Memory B cell (primary cell): ENCODE results near the gene DOCK9.

ENCODE experiments used
- ATAC-seq: fragments of 150-1000 bp; cut with Tn5 transposase; 2 replicates; pipeline ENCODE4 v1.10.0; 2021; ENCODE audit warnings: low read depth, mild to moderate bottlenecking, moderate library complexity
- DNase-seq, 2 donors: peaks; one replicate each; pipeline ENCODE4 v3.0.0; 2022; ENCODE audit warnings: low spot score in 2 of 2
- H3K27ac Mint-ChIP-seq: one replicate; pipeline ENCODE4 v1.8.0; 2022; ENCODE audit warnings: mild to moderate bottlenecking, moderate library complexity, mixed read lengths
- H3K27me3 Mint-ChIP-seq: one replicate; pipeline ENCODE4 v1.8.0; 2022; ENCODE audit warnings: mixed read lengths
- H3K36me3 Mint-ChIP-seq: one replicate; pipeline ENCODE4 v1.8.0; 2022; ENCODE audit warnings: mild to moderate bottlenecking, mixed read lengths
- H3K4me1 Mint-ChIP-seq: one replicate; pipeline ENCODE4 v1.8.0; 2022; ENCODE audit warnings: mixed read lengths
- H3K4me3 Mint-ChIP-seq: one replicate; pipeline ENCODE4 v1.8.0; 2022; ENCODE audit warnings: mild to moderate bottlenecking, moderate library complexity, mixed read lengths
- H3K9me3 Mint-ChIP-seq: one replicate; pipeline ENCODE4 v1.8.0; 2022; ENCODE audit warnings: mixed read lengths

The DOCK9 gene, protein sequence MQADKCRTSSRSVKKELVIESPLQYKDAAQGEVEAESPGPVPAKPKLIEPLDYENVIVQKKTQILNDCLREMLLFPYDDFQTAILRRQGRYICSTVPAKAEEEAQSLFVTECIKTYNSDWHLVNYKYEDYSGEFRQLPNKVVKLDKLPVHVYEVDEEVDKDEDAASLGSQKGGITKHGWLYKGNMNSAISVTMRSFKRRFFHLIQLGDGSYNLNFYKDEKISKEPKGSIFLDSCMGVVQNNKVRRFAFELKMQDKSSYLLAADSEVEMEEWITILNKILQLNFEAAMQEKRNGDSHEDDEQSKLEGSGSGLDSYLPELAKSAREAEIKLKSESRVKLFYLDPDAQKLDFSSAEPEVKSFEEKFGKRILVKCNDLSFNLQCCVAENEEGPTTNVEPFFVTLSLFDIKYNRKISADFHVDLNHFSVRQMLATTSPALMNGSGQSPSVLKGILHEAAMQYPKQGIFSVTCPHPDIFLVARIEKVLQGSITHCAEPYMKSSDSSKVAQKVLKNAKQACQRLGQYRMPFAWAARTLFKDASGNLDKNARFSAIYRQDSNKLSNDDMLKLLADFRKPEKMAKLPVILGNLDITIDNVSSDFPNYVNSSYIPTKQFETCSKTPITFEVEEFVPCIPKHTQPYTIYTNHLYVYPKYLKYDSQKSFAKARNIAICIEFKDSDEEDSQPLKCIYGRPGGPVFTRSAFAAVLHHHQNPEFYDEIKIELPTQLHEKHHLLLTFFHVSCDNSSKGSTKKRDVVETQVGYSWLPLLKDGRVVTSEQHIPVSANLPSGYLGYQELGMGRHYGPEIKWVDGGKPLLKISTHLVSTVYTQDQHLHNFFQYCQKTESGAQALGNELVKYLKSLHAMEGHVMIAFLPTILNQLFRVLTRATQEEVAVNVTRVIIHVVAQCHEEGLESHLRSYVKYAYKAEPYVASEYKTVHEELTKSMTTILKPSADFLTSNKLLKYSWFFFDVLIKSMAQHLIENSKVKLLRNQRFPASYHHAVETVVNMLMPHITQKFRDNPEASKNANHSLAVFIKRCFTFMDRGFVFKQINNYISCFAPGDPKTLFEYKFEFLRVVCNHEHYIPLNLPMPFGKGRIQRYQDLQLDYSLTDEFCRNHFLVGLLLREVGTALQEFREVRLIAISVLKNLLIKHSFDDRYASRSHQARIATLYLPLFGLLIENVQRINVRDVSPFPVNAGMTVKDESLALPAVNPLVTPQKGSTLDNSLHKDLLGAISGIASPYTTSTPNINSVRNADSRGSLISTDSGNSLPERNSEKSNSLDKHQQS (N-terminal part only)

DNA sequence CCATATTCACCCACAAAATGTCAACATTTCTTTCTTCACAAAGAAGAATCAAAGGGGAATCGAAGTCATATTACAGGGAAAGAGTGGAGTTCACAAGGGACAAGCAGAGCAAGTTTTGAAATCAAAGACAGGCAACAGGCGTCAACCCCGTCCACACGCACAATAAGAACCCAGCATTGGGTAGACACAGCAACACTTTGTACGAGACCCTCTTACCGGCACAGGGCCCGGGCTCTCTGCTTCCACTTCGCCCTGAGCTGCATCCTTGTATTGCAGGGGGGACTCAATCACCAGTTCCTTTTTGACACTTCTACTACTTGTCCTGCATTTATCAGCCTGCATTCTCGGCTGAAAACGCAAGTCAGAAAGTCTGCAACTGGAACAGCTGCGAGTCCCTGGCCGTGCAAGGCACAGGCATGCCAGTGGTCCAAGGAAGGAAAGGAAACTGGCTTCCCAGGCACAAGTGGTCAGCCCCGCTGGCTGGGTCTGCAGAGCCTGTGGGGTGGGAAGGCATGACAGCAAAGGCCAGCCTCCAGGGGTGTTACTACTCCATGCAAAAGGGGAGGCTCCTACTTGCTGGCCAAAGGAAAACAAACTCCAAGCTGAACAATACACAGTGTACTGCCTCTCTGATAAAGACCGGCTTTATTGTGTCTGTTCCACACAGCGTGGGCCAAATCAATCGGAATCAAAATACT lies at the start of gene DOCK9:
TSS of gene DOCK9 (minus strand) at position 497 of the 698 bp plus-strand sequence. CDS start at position 342, 155 bp downstream.
- H3K9me3 Mint-ChIP-seq: no peaks in the 10 kb centered on the region

GRCh38 chr13:99027260-99027659 lies 49.4 kb upstream of the DOCK9 start:
- peaks cover 6% of the 10 kb centered on the region for H3K36me3 Mint-ChIP-seq
- ATAC-seq: no peak
- H3K27ac Mint-ChIP-seq: no peak overlapping the region
- H3K4me1 Mint-ChIP-seq: peaks cover 9% of the 10 kb centered on the region
- no peak overlapping the region for H3K4me3 Mint-ChIP-seq
- no peak for DNase-seq
- peaks cover 5% of the 10 kb centered on the region for H3K9me3 Mint-ChIP-seq
- H3K27me3 Mint-ChIP-seq: peaks cover 1% of the 10 kb centered on the region

More for the DNA sequence above, at the start of gene DOCK9:
- no peak within 1 kb of the TSS for H3K27ac Mint-ChIP-seq
- peaks cover 5% of the 10 kb centered on the region for H3K36me3 Mint-ChIP-seq
- DNase-seq (no peak), ATAC-seq (no peak)
- H3K4me1 Mint-ChIP-seq: peaks cover 20% of the 10 kb centered on the region
- no peak within 1 kb of the TSS for H3K4me3 Mint-ChIP-seq
- H3K27me3 Mint-ChIP-seq: no peaks in the 10 kb centered on the region

DNA sequence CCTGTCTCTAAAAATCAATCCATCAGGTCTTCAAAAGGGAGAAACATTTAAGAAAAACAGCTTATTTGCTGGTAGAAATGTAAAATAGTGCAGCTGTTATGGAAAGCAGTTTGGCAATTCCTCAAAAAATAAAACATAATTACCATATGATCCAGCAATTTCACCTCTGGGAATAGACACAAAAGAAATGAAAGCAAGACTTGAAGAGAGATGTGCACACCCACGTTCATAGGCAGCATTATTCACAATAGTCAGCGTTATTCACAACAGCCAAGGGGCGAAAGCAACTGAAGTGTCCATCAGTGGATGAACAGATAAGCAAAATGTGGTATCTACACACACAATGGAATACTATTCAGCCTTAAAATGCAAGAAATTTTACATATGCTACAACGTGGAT lies 45.1 kb upstream of the DOCK9 start:
- H3K27me3 Mint-ChIP-seq: peaks cover 1% of the 10 kb centered on the region
- no peak for ATAC-seq
- H3K4me1 Mint-ChIP-seq: peaks cover 12% of the 10 kb centered on the region
- H3K9me3 Mint-ChIP-seq: no peaks in the 10 kb centered on the region
- no peak overlapping the region for H3K4me3 Mint-ChIP-seq
- H3K27ac Mint-ChIP-seq: no peak overlapping the region
- no peak for DNase-seq
- peaks cover 4% of the 10 kb centered on the region for H3K36me3 Mint-ChIP-seq

DNA sequence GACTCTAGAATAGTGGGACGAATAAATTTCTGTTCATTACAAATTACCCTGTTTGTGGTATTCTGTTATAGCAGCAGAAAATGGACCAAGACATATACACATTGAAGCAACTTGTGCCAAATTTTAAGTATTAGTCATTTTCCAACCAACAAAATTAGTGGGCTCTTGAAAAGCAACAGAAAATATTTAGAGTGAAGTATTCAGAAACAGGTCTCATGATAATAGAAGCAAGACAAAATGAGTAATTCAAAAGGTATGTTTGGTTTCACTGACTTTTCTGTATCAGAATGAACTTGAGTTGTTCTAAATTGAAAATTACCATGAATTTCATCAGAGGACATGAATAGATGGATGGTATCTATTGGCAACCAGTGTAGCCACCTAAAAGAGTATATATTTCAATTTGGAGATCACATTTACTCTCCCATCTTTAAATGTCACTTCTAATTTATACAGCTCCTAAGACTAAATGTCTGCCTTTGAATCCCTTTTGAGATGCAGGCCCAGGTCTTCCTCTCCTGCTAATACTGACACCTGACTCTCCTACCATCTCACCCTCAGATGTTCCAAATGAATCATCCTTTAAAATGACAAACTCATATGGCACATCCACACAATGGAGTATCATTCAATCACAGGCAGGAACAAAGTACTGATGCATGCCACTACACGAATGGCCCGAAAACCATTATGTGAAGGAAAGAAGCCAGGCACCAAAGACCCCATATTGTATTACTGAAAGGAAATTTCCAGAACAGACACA lies 40.7 kb upstream of the DOCK9 start:
- Mint-ChIP-seq H3K4me1 (peaks cover 9% of the 10 kb centered on the region), H3K27ac (no peak overlapping the region), H3K4me3 (no peak overlapping the region), H3K27me3 (no peaks in the 10 kb centered on the region), H3K9me3 (no peaks in the 10 kb centered on the region), H3K36me3 (peaks cover 2% of the 10 kb centered on the region)
- ATAC-seq (no peak), DNase-seq (no peak)

- Mint-ChIP-seq H3K36me3 (peaks cover 2% of the 10 kb centered on the region), H3K4me3 (no peak overlapping the region), H3K27me3 (no peaks in the 10 kb centered on the region), H3K27ac (no peak overlapping the region), H3K9me3 (no peaks in the 10 kb centered on the region), H3K4me1 (peaks cover 3% of the 10 kb centered on the region)
- ATAC-seq: no peak
- DNase-seq: no peak
These were observed 38.0 kb upstream of the DOCK9 start for GRCh38 chr13:99015606-99016490.

DNA sequence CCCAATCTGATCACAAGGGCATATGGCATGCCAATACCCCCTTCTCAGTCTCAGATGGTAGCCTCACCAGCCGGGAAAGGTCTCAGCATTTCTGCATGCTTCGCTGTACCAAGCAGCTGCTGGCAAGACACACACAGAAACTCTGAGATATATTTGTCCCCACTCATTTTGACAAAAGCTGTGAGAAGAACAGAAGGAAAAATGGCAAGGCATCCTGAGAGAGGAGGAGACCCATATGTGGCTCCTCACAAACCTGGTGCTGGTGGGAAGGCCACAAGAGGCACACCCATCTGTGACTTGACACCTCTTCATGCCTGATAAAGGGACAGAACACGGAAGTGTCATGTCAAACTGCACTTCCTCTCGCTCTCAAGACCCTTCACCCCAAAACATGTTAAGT lies 36.7 kb upstream of the DOCK9 start:
- Mint-ChIP-seq H3K27ac (no peak overlapping the region), H3K36me3 (peaks cover 2% of the 10 kb centered on the region), H3K4me1 (peaks cover 5% of the 10 kb centered on the region)

DNA sequence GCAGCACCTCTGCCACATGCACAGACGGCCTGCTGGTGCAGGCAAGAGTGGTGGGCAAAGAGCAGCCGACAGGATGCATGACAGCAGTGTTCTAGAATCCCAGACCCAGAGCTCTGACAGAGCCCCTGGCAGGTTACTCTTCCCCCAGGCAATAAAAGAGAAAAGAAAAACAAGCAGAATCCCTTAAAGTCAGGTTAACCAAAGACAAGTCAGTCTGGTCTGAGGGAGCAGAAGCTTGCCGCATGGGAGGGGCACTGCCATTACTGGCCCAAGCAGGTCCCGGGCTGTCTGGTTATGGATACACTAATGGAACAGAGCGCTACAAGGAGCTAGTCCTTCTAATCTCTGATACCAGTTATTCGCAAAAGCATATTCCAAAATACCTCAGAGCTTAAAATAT lies 36.1 kb upstream of the DOCK9 start:
- Mint-ChIP-seq H3K36me3 (peaks cover under 1% of the 10 kb centered on the region), H3K9me3 (no peaks in the 10 kb centered on the region), H3K27me3 (no peaks in the 10 kb centered on the region), H3K27ac (no peak overlapping the region), H3K4me3 (no peak overlapping the region), H3K4me1 (peaks cover 6% of the 10 kb centered on the region)
- DNase-seq (no peak), ATAC-seq (no peak)

More for the DNA sequence above, 36.7 kb upstream of the DOCK9 start:
- no peak for ATAC-seq
- Mint-ChIP-seq H3K9me3 (no peaks in the 10 kb centered on the region), H3K27me3 (no peaks in the 10 kb centered on the region), H3K4me3 (no peak overlapping the region)
- DNase-seq: no peak

GRCh38 chr13:99012539-99012938 lies 34.7 kb upstream of the DOCK9 start:
- Mint-ChIP-seq H3K27ac (no peak overlapping the region), H3K4me1 (peaks cover 3% of the 10 kb centered on the region), H3K4me3 (no peak overlapping the region), H3K27me3 (no peaks in the 10 kb centered on the region), H3K9me3 (no peaks in the 10 kb centered on the region), H3K36me3 (no peaks in the 10 kb centered on the region)
- no peak for DNase-seq
- ATAC-seq: no peak

DNA sequence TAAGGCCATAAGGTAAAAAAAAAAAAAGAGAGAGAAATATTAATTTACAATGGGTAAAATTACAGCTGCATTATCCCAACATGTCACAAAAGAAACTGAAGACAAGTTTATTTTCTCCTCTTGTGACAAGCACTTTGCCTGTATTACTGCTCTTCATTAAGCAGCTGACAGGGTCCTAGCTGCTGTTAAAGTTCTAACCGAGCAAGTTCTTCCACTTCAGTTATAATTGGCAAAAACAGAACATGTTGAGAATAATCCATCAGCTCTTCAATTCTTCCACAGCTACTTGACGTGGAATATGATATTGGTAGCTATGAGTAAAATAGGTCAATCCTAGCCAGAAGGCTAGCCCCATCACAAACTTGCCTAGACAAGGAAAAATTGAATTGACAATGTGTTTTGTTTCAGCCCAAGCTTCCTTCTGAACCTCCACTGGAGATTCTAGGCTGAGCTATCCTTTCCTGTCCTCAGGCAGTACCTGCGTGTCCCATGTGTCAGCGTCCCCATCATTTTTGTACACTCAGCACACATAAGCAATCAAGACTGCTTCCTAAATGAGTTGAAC lies 32.2 kb upstream of the DOCK9 start:
- Mint-ChIP-seq H3K27me3 (no peaks in the 10 kb centered on the region), H3K4me3 (no peak overlapping the region), H3K36me3 (no peaks in the 10 kb centered on the region), H3K27ac (no peak overlapping the region), H3K9me3 (no peaks in the 10 kb centered on the region), H3K4me1 (peaks cover 3% of the 10 kb centered on the region)
- no peak for DNase-seq
- no peak for ATAC-seq

- no peaks in the 10 kb centered on the region for H3K9me3 Mint-ChIP-seq
- ATAC-seq (no peak), DNase-seq (no peak)
- peaks cover under 1% of the 10 kb centered on the region for H3K27me3 Mint-ChIP-seq
- H3K36me3 Mint-ChIP-seq: peaks cover under 1% of the 10 kb centered on the region
- H3K4me3 Mint-ChIP-seq: no peak overlapping the region
- H3K4me1 Mint-ChIP-seq: peaks cover 4% of the 10 kb centered on the region
- no peak overlapping the region for H3K27ac Mint-ChIP-seq
These were observed 30.7 kb upstream of the DOCK9 start for GRCh38 chr13:99008577-99008976.

- H3K27me3 Mint-ChIP-seq: peaks cover 2% of the 10 kb centered on the region
- peaks cover 3% of the 10 kb centered on the region for H3K36me3 Mint-ChIP-seq
- H3K9me3 Mint-ChIP-seq: no peaks in the 10 kb centered on the region
- peaks cover 10% of the 10 kb centered on the region for H3K4me1 Mint-ChIP-seq
- DNase-seq (no peak), ATAC-seq (no peak)
- no peak overlapping the region for H3K4me3 Mint-ChIP-seq
- no peak overlapping the region for H3K27ac Mint-ChIP-seq
These were observed 29.6 kb upstream of the DOCK9 start for GRCh38 chr13:99007414-99007986.
